GM10266 (cell line): ENCODE results near the gene SELL.
"Not testable (repeated sequence)": the region's sequence is repeated elsewhere in the genome, so short reads cannot be mapped to it uniquely, and the experiment has no call there.

ENCODE experiments used
- DNase-seq: peaks from one replicate; pipeline ENCODE4 v3.0.0; 2012; ENCODE audit errors: extremely low spot score
- CTCF ChIP-seq: IDR thresholded peaks from 2 replicates; pipeline ENCODE4 v1.5.1; 2012; ENCODE audit warnings: mild to moderate bottlenecking, low read depth; ENCODE audit not compliant: control insufficient read depth, insufficient read depth; ENCODE audit errors: missing control alignments

SELL gene

GRCh38 chr1:169696273-169697100 is 14.9 kb downstream of the SELL start:
- no peak for TF ChIP-seq CTCF
- DNase-seq = no peak

- no peak for DNase-seq
- TF ChIP-seq CTCF = peak; percentile 19
Measured at GRCh38 chr1:169694304-169695075, 16.9 kb downstream of the SELL start.

- no peak for DNase-seq
- no peak for TF ChIP-seq CTCF
Measured at GRCh38 chr1:169692756-169693460, 18.5 kb downstream of the SELL start.

- no peak for TF ChIP-seq CTCF
- DNase-seq = no peak
Measured at GRCh38 chr1:169690489-169690888, 20.9 kb downstream of the SELL start.

GRCh38 chr1:169689395-169689794 is 22.0 kb downstream of the SELL start:
- no peak for TF ChIP-seq CTCF
- DNase-seq = no peak

- not testable (repeated sequence) for DNase-seq
Measured at GRCh38 chr1:169688377-169688776, 23.0 kb downstream of the SELL start.

- DNase-seq = no peak
- TF ChIP-seq CTCF = no peak
Measured at GRCh38 chr1:169683661-169684060, 27.8 kb downstream of the SELL start.

GRCh38 chr1:169683168-169683567 is 28.3 kb downstream of the SELL start:
- DNase-seq = not testable (repeated sequence)
